HCT116 (cell line): ENCODE data around the gene DNAH5. TPM values are rescaled to one million over a fixed set of nuclear protein-coding genes. Genes with fewer than 3 reads are reported as not detected.

ENCODE experiments used
- ATAC-seq: fragments of 200-7000 bp; cut with Tn5 transposase; 2 replicates; pipeline ENCODE4 v1.9.1; 2020; ENCODE audit warnings: mild to moderate bottlenecking, moderate library complexity
- BruUV-seq: library from RNA; stranded (reverse); fragments of 400-500 nt; replicated peaks from 2 replicates; lab custom pipeline; 2021; lab: Mats Ljungman, UMichigan
- CTCF ChIA-PET: fragments of 300-600 bp; sonication (Branson Sonifier 250); formaldehyde crosslinking; loops from one replicate; lab custom pipeline; 2021; ENCODE audit warnings: antibody characterized with exemption; lab: Charles Lee
- POLR2A ChIA-PET: fragments of 300-600, 350-600 bp; sonication (Branson Sonifier 250); formaldehyde crosslinking; loops from one replicate; lab custom pipeline; 2021; ENCODE audit warnings: antibody characterized with exemption; lab: Charles Lee
- RAD21 ChIA-PET, 2 experiments: fragments of 300-600 bp; sonication (Branson Sonifier 250); formaldehyde crosslinking; loops; one replicate each; lab custom pipeline; 2023; ENCODE audit warnings: low total read pairs in 2 of 2; ENCODE audit not compliant: uncharacterized antibody in 2 of 2, unreplicated experiment in 2 of 2, low non-redundant PET in 1 of 2; lab: Charles Lee
- DNase-seq: peaks from one replicate; pipeline ENCODE4 v3.0.0-alpha.2; 2010; ENCODE audit warnings: low read depth, low spot score
- H2AFZ ChIP-seq: fragments of 200-600 bp; shearing (Covaris generic), sonication (generic); 2 replicates; pipeline ENCODE4 v1.6.1; 2017; ENCODE audit warnings: low read depth, mixed run types, mixed read lengths, antibody characterized with exemption, low read length; ENCODE audit not compliant: poor library complexity, severe bottlenecking
- H3K27ac ChIP-seq: 2 replicates; pipeline ENCODE4 v1.5.1; 2012; ENCODE audit warnings: low read depth, low read length
- H3K27me3 ChIP-seq: fragments of 200-600 bp; sonication (generic); 2 replicates; pipeline ENCODE4 v1.6.1; 2016; ENCODE audit warnings: mixed run types, low read length, mixed read lengths; ENCODE audit not compliant: insufficient read depth
- H3K36me3 ChIP-seq, 2 experiments: fragments of 200-500 bp in 1 of 2; fragments of 200-600 bp in 1 of 2; sonication (Bioruptor generic) in 1 of 2; sonication (generic) in 1 of 2; 2 replicates each; pipeline versions ENCODE4 v1.5.1 to v1.6.1; 2014 to 2016; ENCODE audit warnings: low read length in 2 of 2, inconsistent platforms in 1 of 2, mixed read lengths in 1 of 2, mixed run types in 1 of 2; ENCODE audit not compliant: insufficient read depth in 2 of 2, control insufficient read depth in 1 of 2
- H3K4me1 ChIP-seq, 2 experiments: fragments of 200-600 bp in 1 of 2; sonication (generic) in 1 of 2; 2 replicates each; pipeline versions ENCODE4 v1.5.1 to v1.6.1; 2012 to 2017; ENCODE audit warnings: low read length in 2 of 2, inconsistent platforms in 1 of 2, mild to moderate bottlenecking in 1 of 2, mixed read lengths in 1 of 2, mixed run types in 1 of 2, moderate library complexity in 1 of 2; ENCODE audit not compliant: insufficient read depth in 2 of 2, control insufficient read depth in 1 of 2
- H3K4me2 ChIP-seq: fragments of 200-600 bp; sonication (generic); 2 replicates; pipeline ENCODE4 v1.6.1; 2017; ENCODE audit warnings: mixed run types, low read length, mixed read lengths
- H3K4me3 ChIP-seq, 2 experiments: fragments of 200-600 bp in 1 of 2; sonication (generic) in 1 of 2; replicated peaks in 1 of 2; 2 replicates each; pipeline ENCODE4 v1.5.1; 2011 to 2016; ENCODE audit warnings: low read length in 2 of 2, control low read depth in 1 of 2, low read depth in 1 of 2, mild to moderate bottlenecking in 1 of 2, mixed read lengths in 1 of 2, mixed run types in 1 of 2
- H3K79me2 ChIP-seq: fragments of 200-600 bp; sonication (generic); 2 replicates; pipeline ENCODE4 v1.6.1; 2017; ENCODE audit warnings: mild to moderate bottlenecking, mixed run types, low read length, moderate library complexity, mixed read lengths; ENCODE audit not compliant: insufficient read depth
- H3K9ac ChIP-seq: fragments of 200-600 bp; sonication (generic); 2 replicates; pipeline ENCODE4 v1.6.1; 2016; ENCODE audit warnings: low read length, mixed read lengths
- H3K9me2 ChIP-seq: fragments of 200-600 bp; sonication (generic), shearing (Covaris generic); 2 replicates; pipeline ENCODE4 v1.6.1; 2017; ENCODE audit warnings: mixed run types, mild to moderate bottlenecking, moderate library complexity; ENCODE audit not compliant: insufficient read depth
- H3K9me3 ChIP-seq, 2 experiments: fragments of 200-500 bp in 1 of 2; fragments of 200-600 bp in 1 of 2; sonication (Bioruptor generic) in 1 of 2; sonication (generic) in 1 of 2; 2 replicates each; pipeline ENCODE4 v1.6.1; 2014 to 2017; ENCODE audit warnings: low read length in 2 of 2, mixed read lengths in 2 of 2, inconsistent platforms in 1 of 2, low read depth in 1 of 2, mild to moderate bottlenecking in 1 of 2, mixed run types in 1 of 2, moderate library complexity in 1 of 2; ENCODE audit not compliant: control insufficient read depth in 1 of 2, insufficient read depth in 1 of 2
- H4K20me1 ChIP-seq: fragments of 200-600 bp; sonication (generic), shearing (Covaris generic); 2 replicates; pipeline ENCODE4 v1.6.1; 2017; ENCODE audit warnings: mixed run types, mild to moderate bottlenecking, moderate library complexity; ENCODE audit not compliant: insufficient read depth
- CBX3 ChIP-seq: IDR thresholded peaks from 2 replicates; pipeline ENCODE4 v1.6.1; 2012; ENCODE audit warnings: low read depth
- CEBPB ChIP-seq: IDR thresholded peaks from 2 replicates; pipeline ENCODE4 v1.6.1; 2012; ENCODE audit warnings: low read depth
- CTCF ChIP-seq, 3 experiments: fragments of 200-600 bp in 1 of 3; sonication (generic) in 1 of 3; IDR thresholded peaks in 2 of 3; conservative IDR thresholded peaks in 1 of 3; 2 replicates each; pipeline ENCODE4 v1.5.1; 2012 to 2017; ENCODE audit warnings: low read depth in 2 of 3, low read length in 2 of 3, antibody characterized with exemption in 1 of 3, borderline replicate concordance in 1 of 3, control low read depth in 1 of 3, mild to moderate bottlenecking in 1 of 3, mixed read lengths in 1 of 3, mixed run types in 1 of 3, moderate library complexity in 1 of 3; ENCODE audit not compliant: insufficient read depth in 1 of 3
- EGR1 ChIP-seq: IDR thresholded peaks from 2 replicates; pipeline ENCODE4 v1.6.1; 2012; ENCODE audit warnings: low read depth
- ELF1 ChIP-seq: IDR thresholded peaks from 2 replicates; pipeline ENCODE4 v1.6.1; 2012; ENCODE audit warnings: low read depth, borderline replicate concordance
- EZH2 ChIP-seq: fragments of 200-600 bp; sonication (generic); IDR thresholded peaks from 2 replicates; pipeline ENCODE4 v1.6.1; 2017; ENCODE audit warnings: antibody characterized with exemption, mixed run types
- FOSL1 ChIP-seq: IDR thresholded peaks from 2 replicates; pipeline ENCODE4 v1.6.1; 2012; ENCODE audit warnings: low read depth
- JUND ChIP-seq: IDR thresholded peaks from 2 replicates; pipeline ENCODE4 v1.6.1; 2012
- MAX ChIP-seq: IDR thresholded peaks from 2 replicates; pipeline ENCODE4 v1.6.1; 2012
- RAD21 ChIP-seq: IDR thresholded peaks from 2 replicates; pipeline ENCODE4 v1.6.1; 2012; ENCODE audit warnings: low read depth, mild to moderate bottlenecking
- REST ChIP-seq: IDR thresholded peaks from 2 replicates; pipeline ENCODE4 v1.6.1; 2012; ENCODE audit warnings: low read depth
- SIN3A ChIP-seq: IDR thresholded peaks from 2 replicates; pipeline ENCODE4 v1.6.1; 2012; ENCODE audit warnings: low read depth
- SP1 ChIP-seq: IDR thresholded peaks from 2 replicates; pipeline ENCODE4 v1.6.1; 2012; ENCODE audit warnings: low read depth
- TCF7L2 ChIP-seq: IDR thresholded peaks from 2 replicates; pipeline ENCODE4 v1.7.0; 2011; ENCODE audit warnings: borderline replicate concordance, inconsistent platforms; ENCODE audit not compliant: insufficient read depth, insufficient read length; ENCODE audit errors: extremely low read depth
- ZBTB33 ChIP-seq: IDR thresholded peaks from 2 replicates; pipeline ENCODE4 v1.6.1; 2011; ENCODE audit warnings: mild to moderate bottlenecking, low read length, moderate library complexity; ENCODE audit not compliant: insufficient replicate concordance; ENCODE audit errors: extremely low read depth
- ZFX ChIP-seq: fragments of 450-650 bp; IDR thresholded peaks from 2 replicates; pipeline ENCODE4 v1.6.1; 2017
- ZNF274 ChIP-seq: fragments of 200-500 bp; sonication (Bioruptor generic); IDR thresholded peaks from 2 replicates; pipeline ENCODE4 v1.6.1; 2014; ENCODE audit warnings: mild to moderate bottlenecking, low read depth, low read length, inconsistent platforms
- intact Hi-C: fragments of 100-400 bp; cut with micrococcal nuclease; formaldehyde crosslinking; loops from 2 replicates; pipeline ENCODE4 v1.10.0; 2022
- total RNA-seq: library from RNA; stranded (reverse); gene quantifications from one replicate; pipeline ENCODE4 v1.2.1, GENCODE V29; 2021; ENCODE audit not compliant: unreplicated experiment

DNAH5 gene
- total RNA-seq, 1 experiment from 2014 or later = 0.37 TPM

- Histone ChIP-seq H3K9ac (no peak overlapping the region), H3K4me3 (no peak overlapping the region), H3K36me3 (no peaks in the 10 kb centered on the region), H4K20me1 (no peaks in the 10 kb centered on the region), H3K27me3 (no peaks in the 10 kb centered on the region), H2AFZ (no peak overlapping the region), H3K9me2 (no peaks in the 10 kb centered on the region), H3K4me1 (no peaks in the 10 kb centered on the region), H3K27ac (no peak overlapping the region), H3K9me3 (peaks cover 0 to 3% of the 10 kb centered on the region in 2 experiments; a peak in 1 of 4 replicates), H3K79me2 (no peaks in the 10 kb centered on the region), H3K4me2 (no peak overlapping the region)
- DNase-seq = no peak
- intact Hi-C loops = no loop called here
- TF ChIP-seq MAX (no peak), EZH2 (no peak), CTCF (IDR thresholded peaks at IDR 0.05 in 2 of 3, conservative IDR thresholded peaks at IDR 0.05 in 1 of 3; ENCODE audit: borderline replicate concordance in 1 of 3, insufficient read depth in 1 of 3, low read depth in 2 of 3, low read length in 2 of 3) (no peak), CEBPB (no peak), ZFX (no peak), RAD21 (no peak), SIN3A (no peak), REST (no peak), ZBTB33 (no peak), FOSL1 (no peak), JUND (no peak), ELF1 (no peak), ZNF274 (no peak), SP1 (no peak), TCF7L2 (no peak), EGR1 (no peak), CBX3 (no peak)
- POLR2A ChIA-PET = no interaction called here
- CTCF ChIA-PET = no interaction called here
- no peak for ATAC-seq
- BruUV-seq = no TSS peak
- RAD21 ChIA-PET = no interaction called here
Measured at GRCh38 chr5:13745508-13745907, 199.0 kb downstream of the DNAH5 start.
